Pulmonary artery endothelial cell (primary cell): Measurements from ENCODE around the gene PKM. TPM values are rescaled to one million over a fixed set of nuclear protein-coding genes. Genes with fewer than 3 reads are reported as not detected.
"Not testable (repeated sequence)": the region's sequence is repeated elsewhere in the genome, so short reads cannot be mapped to it uniquely, and the experiment has no call there.

Experiments
- DNase-seq: peaks from one replicate; pipeline ENCODE4 v3.0.0-alpha.2; 2011; ENCODE audit warnings: low read depth, low spot score
- total RNA-seq: library from RNA; depleted of rRNA; stranded (reverse); fragments of >200 nt; gene quantifications from 2 replicates; pipeline ENCODE4 v1.2.3, GENCODE V29; 2014

The PKM gene
- total RNA-seq = 1,195 and 1,480 TPM in 2 replicates

GRCh38 chr15:72231066-72231832 lies at the start of gene PKM:
TSS of gene PKM (minus strand) at chr15:72231190. CDS start at chr15:72219097, 12,093 bp downstream.
- DNase-seq = peak; percentile 77

DNA sequence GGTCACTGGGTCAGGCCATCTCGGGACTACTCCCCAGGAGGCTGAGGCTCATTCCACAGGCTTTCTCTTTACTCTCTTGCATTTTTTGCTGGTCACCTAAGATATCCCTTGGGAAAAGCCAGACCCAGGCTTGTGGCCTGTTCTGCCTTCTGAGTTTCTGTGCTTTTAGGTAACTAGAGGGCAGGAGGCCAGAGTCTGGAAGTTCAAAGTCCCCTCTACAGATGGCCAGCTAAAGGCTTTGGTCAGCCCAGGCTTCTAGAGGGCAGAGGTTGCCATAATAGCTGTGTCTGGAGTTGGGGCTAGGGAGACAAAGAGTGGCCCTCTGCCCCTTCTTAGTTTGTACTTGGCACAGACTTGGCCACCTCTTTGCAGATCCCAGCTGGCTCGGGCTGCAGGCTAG lies 49.8 kb upstream of the PKM start:
- no peak for DNase-seq

DNA sequence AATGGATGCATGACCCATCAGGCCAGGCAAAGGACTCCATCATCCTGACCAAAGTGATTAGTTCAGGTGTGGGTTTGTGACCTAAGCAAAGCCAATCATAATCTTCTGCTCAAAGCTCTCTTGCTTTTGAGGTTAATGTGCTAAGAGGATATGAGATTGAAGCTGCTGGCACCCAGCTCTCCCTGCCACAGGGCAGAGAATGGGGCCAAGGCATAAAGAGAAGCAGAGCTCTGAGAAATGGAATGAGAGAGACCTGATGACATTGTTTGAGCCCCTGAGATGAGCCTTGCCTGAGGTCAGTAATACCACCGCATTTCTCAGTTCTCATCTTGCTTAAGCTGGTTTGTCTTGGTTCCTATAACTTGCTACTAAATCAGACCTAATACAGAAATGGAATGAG lies 47.7 kb upstream of the PKM start:
- DNase-seq = no peak

DNA sequence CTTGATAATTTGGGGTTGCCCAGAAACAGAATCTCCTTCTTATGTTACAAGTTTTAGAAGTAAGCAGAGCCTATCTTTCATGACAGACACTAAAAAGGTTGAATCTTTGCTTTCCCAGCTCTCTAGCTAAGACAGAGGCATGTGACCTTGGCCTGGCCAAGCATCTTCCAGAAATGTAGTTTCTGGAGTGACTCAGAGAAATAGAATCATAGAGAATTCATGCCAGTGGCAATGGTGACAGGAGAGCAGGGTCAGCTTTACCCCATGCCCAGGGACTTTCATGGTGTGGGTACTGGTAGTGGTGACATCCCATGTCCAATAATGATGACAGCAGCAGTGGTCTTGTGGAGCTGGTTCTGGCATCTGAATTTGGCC lies 45.3 kb upstream of the PKM start:
- no peak for DNase-seq

DNA sequence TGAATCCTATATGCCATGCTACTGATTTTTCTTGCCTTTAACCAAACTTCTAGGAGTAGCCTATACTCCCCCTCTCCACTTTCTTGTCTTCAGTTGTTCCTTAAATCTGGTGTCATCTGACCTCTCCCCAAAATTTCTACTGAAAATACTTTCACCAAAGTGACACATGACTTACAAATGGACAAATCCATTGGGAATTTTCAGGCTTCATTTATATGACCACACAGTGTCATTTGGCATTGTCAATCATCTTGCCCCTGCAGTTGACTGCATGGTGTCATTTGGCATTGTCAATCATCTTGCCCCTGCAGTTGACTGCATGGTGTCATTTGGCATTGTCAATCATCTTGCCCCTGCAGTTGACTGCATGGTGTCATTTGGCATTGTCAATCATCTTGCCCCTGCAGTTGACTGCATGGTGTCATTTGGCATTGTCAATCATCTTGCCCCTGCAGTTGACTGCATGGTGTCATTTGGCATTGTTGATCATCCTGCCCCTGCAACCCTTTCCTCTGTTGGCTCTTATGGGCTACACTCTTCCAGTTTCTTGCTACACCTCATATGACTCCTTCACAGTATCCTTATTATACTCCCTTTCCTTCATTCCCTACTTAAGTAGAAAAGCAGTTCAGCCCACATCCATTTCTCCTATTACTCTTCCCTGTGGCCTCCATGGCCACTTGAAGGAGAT lies 44.8 kb upstream of the PKM start:
- DNase-seq = not testable (repeated sequence)

DNA sequence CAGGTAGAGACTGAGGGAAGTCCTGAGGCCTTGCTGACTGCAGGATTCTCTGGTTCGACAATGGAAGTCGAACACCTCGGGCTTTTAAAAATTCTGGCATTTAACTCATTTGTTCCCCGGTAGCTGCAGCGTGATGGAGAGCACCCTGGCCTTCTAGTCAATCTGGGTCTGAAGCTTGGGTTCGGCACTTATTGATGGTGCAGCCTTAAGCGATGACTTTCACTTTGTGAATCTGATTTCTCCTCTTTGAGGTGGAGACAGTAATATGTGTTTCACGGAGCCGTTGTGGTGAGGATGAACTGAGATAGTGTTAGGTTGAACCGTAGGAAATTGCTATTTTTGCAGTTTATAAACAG lies 42.0 kb upstream of the PKM start:
- DNase-seq = no peak

DNA sequence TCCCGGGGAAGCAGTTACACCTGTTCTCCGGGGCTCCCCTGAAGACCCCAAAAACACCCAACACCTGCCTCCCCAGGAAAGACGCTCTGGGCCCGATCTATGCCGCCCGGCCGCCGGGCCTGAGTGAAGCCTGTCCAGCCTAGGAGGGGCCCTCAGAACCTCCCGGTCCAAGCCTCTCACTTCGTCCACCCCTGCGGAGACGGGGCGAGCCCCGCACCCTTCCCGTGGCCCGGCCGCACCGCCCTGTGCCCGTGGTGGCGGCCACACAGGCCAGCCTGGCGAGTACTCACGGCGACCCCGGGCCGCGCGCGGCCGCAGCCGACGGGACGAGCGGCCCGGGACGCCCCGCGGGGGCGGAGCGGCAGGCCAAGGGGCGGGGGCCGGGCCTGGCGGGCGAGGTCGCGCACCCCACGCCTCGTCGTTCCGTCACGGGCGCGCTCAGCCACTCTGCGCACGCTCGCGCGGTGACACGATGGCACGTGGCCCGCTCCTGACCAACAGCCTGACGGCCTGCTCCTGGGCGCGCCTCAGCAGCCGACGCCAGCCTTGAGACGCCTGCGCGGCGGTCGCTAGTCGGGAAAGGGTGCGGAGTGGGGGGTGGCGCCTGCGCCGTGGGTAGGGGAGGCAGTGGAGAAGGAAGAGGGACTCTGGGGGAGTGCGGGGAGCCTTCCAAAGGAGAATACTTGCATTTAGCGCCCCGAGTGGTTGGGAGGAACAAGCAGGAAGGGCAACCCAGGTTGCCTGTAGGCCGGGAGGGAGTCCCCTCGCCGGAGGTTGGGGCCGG lies 41.4 kb upstream of the PKM start, which contains the start of gene PARP6:
Gene PARP6 (minus strand): TSS at position 342 of the 784 bp plus-strand sequence. CDS start 5,077 bp downstream, outside the sequence.
- DNase-seq = peak; percentile 88

- DNase-seq = no peak
Measured at GRCh38 chr15:72271895-72272212, 40.9 kb upstream of the PKM start.

DNA sequence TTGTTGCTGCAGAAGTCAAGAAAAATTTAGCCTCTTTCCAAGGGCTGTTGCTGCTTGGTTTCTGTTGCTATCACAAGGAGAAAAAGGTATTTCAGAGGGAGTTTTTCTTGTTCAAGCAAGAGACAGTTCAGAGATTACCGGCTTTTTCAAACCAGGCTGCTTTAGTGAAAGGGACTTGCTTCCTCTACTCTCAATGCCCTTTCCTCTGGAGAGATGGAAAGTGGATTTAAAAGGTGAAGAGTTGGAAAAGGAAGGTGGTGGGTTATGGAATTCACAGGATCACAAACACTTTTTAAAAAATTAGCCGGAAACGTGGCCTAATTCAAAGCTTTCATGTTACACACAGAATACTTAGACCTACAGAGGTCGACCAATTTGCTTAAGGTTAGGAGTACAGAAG lies 40.2 kb upstream of the PKM start:
- no peak for DNase-seq

- DNase-seq = no peak
Measured at GRCh38 chr15:72269739-72270138, 38.7 kb upstream of the PKM start.

GRCh38 chr15:72265031-72265430 lies 34.0 kb upstream of the PKM start:
- DNase-seq = no peak

GRCh38 chr15:72252663-72253299 lies 21.8 kb upstream of the PKM start:
- no peak for DNase-seq

DNA sequence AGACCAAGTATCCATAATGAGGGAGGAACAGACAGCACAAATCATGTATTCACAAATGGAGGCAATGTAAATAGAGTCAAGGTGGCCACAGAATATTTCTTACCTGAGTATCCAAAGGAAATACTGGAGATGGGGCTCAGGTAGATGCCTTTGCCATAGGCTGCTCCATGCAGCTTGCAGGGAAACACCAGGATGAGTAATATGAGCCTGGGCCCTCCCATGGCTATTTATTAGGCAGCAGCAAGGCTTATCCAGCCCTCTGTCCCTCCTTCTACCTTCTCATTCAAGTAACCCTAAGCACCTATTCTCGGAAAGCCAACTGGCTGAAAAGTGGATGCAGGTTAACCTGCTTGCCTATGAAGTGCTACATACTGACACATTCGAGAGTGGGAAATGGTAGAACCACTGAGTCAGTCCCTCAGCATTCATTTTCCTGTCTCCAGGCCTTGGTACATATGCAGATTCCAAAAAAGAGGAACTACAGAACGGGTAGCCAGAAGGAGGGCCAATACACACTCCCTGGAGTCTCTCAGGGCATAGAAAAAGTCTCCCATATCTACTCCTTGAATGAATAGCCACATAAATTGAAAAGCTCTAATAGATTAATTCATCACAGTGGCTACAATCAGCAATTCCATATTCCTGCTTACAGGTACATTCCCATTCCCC lies 18.3 kb upstream of the PKM start:
- DNase-seq = no peak

DNA sequence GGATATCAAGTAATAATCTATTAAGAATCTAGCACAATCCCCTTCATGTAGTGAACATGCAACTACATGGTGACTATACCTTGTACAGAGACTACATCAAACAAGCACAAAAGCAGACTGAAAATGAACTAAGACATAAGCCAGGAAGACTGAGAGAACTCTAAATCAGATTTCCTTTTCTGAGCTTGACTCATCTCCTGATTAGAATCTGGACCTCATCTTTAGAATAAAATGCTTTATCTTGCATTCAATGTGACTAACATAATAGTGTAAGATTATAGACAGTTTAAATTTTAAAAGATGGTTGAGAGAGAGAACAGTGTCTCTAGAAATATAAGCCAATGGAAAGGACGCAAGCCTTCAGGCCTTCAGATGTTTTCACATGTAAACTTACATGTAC lies 17.5 kb upstream of the PKM start:
- DNase-seq = no peak

DNA sequence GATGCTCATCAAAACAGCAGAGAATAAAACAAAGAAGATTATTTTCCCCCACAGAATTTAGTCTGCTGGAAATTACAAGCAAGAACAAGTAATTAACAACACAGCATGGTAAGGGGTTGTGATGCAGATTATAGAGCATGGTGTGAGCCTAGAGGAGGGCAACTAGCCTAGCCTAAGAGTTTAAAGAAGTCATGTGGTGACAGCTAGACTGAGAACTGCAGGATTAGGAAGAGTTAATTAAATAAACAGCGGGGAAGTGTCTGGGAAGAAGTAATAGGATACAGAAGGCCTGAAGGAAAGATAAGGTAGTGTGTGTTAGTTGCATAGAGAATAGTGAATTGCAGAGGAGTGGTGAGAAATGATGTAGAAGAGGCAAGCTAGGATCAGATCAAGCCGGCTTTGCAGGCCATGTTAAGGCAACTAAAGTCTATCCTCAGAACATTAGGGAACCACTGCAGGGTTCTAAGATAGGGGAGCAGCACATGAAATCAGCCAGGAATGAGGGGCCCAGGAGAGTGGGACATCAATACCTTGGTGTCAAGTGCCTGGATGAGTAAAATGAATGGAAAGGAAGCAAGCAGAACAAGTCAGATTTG lies 11.9 kb upstream of the PKM start:
- no peak for DNase-seq

DNA sequence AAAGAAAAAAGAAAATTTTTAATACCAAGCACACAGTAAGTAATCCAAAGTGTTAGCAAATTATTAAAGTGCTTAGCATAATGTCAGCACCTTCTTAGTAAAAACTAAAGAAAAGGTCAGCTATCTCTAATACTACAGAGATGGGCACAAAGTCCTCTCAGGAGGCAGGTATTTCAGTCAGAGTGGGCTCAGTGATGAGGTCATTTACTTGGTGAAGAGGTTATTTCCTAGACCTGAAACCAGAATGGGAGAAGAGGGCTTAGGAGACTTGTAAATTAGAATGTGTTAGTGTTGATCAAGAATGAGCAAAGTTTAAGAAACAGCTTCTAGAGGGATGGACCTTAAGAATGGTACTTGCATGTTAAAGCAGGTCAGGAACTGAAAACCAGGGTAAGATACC lies 8.7 kb upstream of the PKM start:
- no peak for DNase-seq

DNA sequence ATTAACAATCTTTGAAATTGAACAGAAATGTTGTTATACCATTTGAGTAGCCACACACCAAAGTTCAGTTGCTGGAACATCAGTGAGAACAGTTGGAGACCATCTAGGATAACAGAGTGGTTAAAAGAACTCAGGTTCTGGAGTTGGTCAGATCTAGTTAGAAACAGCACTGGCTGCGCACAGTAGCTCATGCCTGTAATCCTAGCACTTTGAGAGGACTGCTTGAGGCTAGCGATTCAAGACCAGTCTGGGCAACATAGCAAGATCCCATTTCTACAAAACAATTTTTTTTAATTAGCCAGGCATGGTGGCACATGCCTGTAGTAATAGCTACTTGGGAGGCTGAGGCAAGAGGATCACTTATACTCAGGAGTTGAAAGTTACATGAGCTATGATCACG lies 7.6 kb upstream of the PKM start:
- no peak for DNase-seq

- DNase-seq = no peak
Measured at GRCh38 chr15:72237853-72238224, 6.8 kb upstream of the PKM start.

- DNase-seq = peak; percentile 71
Measured at GRCh38 chr15:72237029-72237852, 6.3 kb upstream of the PKM start.

DNA sequence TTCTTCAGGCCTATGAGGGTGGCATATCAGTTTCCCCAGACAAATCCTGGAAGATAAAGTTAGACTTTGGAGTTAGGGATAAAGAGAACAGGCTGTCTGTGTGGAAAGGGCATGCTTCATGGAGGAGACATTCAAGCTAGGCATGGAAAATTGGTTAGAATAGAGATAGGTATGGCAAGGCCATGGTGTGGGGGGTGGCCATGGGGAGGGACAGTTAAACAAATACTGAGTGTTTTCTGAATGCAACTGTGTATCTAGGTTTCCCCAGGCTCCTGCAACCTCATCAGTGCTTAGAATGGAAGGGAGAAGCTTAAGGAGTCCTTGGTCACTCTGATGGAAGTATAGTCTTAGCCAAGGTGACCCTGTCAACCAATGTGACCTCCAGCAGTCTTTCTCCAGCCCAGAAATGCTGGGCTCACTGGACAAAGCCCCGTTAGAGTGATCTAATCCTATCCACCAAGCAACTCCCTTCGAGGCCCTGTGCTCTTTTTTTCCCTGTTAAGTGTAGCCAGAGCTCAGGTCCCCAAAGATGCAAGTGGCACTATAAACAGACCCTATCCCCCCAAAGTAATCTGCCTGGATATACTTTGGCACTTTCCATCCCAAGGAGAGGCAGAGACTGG lies 5.5 kb upstream of the PKM start:
- no peak for DNase-seq
